Breast epithelium (tissue), 4 donors: ENCODE results near the gene GLDN. TPM values are rescaled to one million over a fixed set of nuclear protein-coding genes. Genes with fewer than 3 reads are reported as not detected.

Experiments used
- DNase-seq, 2 donors: peaks; one replicate each; pipeline ENCODE4 v3.0.0-alpha.2; 2019; ENCODE audit warnings: low spot score in 2 of 2
- H3K27ac ChIP-seq, 2 donors: fragments of 200-600 bp; sonication (generic) in 1 of 2; one replicate each; pipeline ENCODE4 v1.5.1; 2016 to 2019; ENCODE audit warnings: mild to moderate bottlenecking in 1 of 2
- H3K27me3 ChIP-seq, 2 donors: fragments of 200-600 bp; sonication (generic) in 1 of 2; one replicate each; pipeline versions ENCODE4 v1.5.1 to v1.6.0; 2017 to 2019; ENCODE audit warnings: control low read depth in 1 of 2, mild to moderate bottlenecking in 1 of 2
- H3K36me3 ChIP-seq: fragments of 200-600 bp; one replicate; pipeline ENCODE4 v1.5.1; 2019
- H3K4me1 ChIP-seq, 2 donors: fragments of 200-600 bp; sonication (generic); one replicate each; pipeline ENCODE4 v1.5.1; 2016 to 2019; ENCODE audit warnings: control low read depth in 1 of 2
- H3K4me3 ChIP-seq, 3 donors: fragments of 200-600 bp; sonication (generic); 1 replicate in 2 of 3; 2 replicates in 1 of 3; pipeline ENCODE4 v1.5.1; 2016 to 2019; ENCODE audit warnings: mild to moderate bottlenecking in 3 of 3, moderate library complexity in 2 of 3
- H3K9me3 ChIP-seq, 2 donors: fragments of 200-600 bp; sonication (generic) in 1 of 2; one replicate each; pipeline ENCODE4 v1.5.1; 2016 to 2019; ENCODE audit warnings: control low read depth in 1 of 2
- POLR2A ChIP-seq: fragments of 450-650 bp; IDR thresholded peaks from one replicate; pipeline ENCODE4 v1.6.1; 2016; ENCODE audit warnings: antibody characterized with exemption, mild to moderate bottlenecking, moderate library complexity
- POLR2AphosphoS5 ChIP-seq, 3 donors: sonication (generic); formaldehyde crosslinking; IDR thresholded peaks; one replicate each; pipeline ENCODE4 v1.6.1; 2017; ENCODE audit warnings: antibody characterized with exemption in 3 of 3
- intact Hi-C: fragments of 100-400 bp; cut with DNase I; formaldehyde crosslinking; loops from one replicate; pipeline ENCODE4 v1.15.1; 2023; ENCODE audit warnings: low total_unique reads
- total RNA-seq, 3 donors: library from RNA; depleted of rRNA; stranded (reverse); fragments of >200 nt; gene quantifications; one replicate each; pipeline ENCODE4 v1.1.0, GENCODE V29; 2016
- TF ChIP-seq, protein P1 (sequence below), 3 donors: fragments of 450-650 bp; IDR thresholded peaks; one replicate each; pipeline ENCODE4 v1.5.1; 2016 to 2017; ENCODE audit warnings: antibody characterized with exemption in 3 of 3, mild to moderate bottlenecking in 3 of 3, moderate library complexity in 3 of 3

Gene GLDN
- total RNA-seq, 3 donors from 2014 or later, result 7.3 to 67.2 (median 10.8) TPM

DNA sequence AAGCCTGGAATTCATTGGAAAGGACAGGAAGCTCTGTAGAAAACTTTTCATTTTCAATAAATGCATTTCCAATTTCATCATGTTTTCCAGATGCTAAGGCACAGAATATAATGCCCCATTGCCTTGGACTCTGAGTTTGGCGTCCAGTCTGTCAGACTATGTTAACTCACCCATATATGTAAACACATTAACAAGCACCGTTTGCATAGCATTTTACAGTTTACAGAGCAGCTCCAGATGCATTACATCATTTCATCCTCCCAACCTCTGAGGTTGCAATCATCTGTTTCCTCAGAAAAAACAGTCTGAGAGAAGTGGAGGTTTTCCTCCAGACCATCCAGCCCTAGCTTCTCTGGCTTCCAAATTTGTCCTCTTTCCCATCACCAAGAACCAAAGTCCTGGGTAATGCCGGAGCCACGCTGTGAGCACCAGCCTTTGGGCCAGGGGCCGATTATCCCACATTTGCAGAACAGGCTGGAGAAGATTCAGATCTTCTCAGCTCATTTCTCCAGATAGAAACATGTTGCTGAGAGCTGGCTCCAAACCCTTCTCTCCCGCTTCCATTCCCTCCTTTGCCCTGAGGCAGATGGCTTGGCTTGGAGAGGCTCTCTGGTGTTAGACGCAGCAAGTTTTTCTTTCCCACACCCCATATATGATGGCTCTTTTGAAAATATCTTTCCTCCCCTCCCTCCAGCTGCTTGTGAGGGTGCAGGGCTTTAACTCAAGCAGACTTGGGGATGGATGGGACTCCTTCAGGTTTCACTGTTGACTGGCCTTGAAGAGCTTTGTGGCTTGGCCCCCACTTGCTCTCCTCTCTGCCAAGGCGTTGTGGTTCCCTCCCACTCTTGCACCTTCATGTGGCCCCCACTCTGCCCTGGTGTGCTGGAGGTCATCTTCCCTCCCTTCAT, 29.0 kb upstream of the GLDN start:
- TF ChIP-seq, protein P1, sequence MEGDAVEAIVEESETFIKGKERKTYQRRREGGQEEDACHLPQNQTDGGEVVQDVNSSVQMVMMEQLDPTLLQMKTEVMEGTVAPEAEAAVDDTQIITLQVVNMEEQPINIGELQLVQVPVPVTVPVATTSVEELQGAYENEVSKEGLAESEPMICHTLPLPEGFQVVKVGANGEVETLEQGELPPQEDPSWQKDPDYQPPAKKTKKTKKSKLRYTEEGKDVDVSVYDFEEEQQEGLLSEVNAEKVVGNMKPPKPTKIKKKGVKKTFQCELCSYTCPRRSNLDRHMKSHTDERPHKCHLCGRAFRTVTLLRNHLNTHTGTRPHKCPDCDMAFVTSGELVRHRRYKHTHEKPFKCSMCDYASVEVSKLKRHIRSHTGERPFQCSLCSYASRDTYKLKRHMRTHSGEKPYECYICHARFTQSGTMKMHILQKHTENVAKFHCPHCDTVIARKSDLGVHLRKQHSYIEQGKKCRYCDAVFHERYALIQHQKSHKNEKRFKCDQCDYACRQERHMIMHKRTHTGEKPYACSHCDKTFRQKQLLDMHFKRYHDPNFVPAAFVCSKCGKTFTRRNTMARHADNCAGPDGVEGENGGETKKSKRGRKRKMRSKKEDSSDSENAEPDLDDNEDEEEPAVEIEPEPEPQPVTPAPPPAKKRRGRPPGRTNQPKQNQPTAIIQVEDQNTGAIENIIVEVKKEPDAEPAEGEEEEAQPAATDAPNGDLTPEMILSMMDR (IDR thresholded peaks at IDR 0.05), result no peak
- TF ChIP-seq POLR2A (no peak), POLR2AphosphoS5 (IDR thresholded peaks at IDR 0.05) (no peak)
- no peaks in the 10 kb centered on the region for H3K36me3 ChIP-seq
- no peak for DNase-seq
- peak overlapping the region in 1 of 2 donors; percentile 72 for H3K27ac ChIP-seq
- intact Hi-C loops, result no loop called here
- no peaks in the 10 kb centered on the region for H3K9me3 ChIP-seq
- no peaks in the 10 kb centered on the region for H3K4me1 ChIP-seq
- H3K27me3 ChIP-seq, result no peaks in the 10 kb centered on the region
- H3K4me3 ChIP-seq, result no peak overlapping the region

DNA sequence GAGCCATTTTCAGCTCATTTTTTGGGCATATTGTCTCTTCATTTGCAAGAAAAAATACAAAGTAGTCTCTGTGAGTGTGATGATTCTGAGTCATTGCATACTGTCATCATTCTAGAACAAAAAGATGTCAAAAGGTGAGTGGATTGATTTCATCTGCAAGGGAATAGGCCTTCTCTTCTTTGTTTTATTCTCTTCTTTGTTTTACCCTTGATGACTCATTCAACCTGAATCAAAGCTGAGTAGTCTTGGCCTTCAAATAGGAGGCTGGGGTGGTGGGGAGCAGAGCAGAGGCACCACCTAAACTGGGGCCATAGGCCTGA, 28.4 kb upstream of the GLDN start:
- intact Hi-C loops, result no loop called here
- TF ChIP-seq, protein P1 (IDR thresholded peaks at IDR 0.05), result no peak
- TF ChIP-seq POLR2AphosphoS5 (IDR thresholded peaks at IDR 0.05), result no peak
- TF ChIP-seq POLR2A, result no peak
- no peaks in the 10 kb centered on the region for H3K4me1 ChIP-seq
- H3K27ac ChIP-seq, result peak overlapping the region in 1 of 2 donors; percentile 72
- no peaks in the 10 kb centered on the region for H3K36me3 ChIP-seq
- no peaks in the 10 kb centered on the region for H3K9me3 ChIP-seq
- no peak overlapping the region for H3K4me3 ChIP-seq
- no peaks in the 10 kb centered on the region for H3K27me3 ChIP-seq
- DNase-seq, result no peak

DNA sequence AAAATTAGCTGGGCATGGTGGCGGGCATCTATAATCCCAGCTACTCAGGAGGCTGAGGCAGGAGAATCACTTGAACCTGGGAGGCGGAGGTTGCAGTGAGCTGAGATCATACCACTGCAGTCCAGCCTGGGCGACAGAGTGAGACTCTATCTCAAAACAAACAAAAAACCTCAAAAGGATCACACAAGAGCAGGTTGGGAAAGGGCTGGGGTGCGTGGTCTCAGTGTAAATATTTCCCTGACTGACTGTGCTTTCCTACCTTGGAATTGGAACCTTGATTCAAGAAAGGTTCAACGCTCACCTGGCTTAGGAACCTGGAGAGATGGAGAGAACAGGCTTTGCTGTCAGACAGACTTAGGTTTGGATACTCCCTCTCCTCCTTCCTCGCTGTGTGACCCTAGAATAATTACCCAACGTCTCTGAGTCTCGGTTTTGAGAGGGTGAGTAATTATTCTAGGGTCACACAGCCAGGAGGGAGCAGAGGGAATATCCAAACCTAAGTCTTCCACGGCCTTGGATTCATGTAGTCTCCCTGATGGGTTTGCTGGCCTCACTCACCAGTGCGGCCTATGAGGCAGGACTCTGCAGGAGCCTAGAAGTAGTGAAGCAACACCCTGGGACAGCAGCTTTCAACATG, 27.7 kb upstream of the GLDN start:
- H3K27ac ChIP-seq, result no peak overlapping the region
- no peaks in the 10 kb centered on the region for H3K9me3 ChIP-seq
- intact Hi-C loops, result no loop called here
- H3K4me1 ChIP-seq, result no peaks in the 10 kb centered on the region
- H3K4me3 ChIP-seq, result no peak overlapping the region
- no peaks in the 10 kb centered on the region for H3K27me3 ChIP-seq
- no peak for DNase-seq
- no peaks in the 10 kb centered on the region for H3K36me3 ChIP-seq
- TF ChIP-seq POLR2AphosphoS5 (IDR thresholded peaks at IDR 0.05), result no peak
- TF ChIP-seq POLR2A, result no peak
- TF ChIP-seq, protein P1 (IDR thresholded peaks at IDR 0.05), result no peak

DNA sequence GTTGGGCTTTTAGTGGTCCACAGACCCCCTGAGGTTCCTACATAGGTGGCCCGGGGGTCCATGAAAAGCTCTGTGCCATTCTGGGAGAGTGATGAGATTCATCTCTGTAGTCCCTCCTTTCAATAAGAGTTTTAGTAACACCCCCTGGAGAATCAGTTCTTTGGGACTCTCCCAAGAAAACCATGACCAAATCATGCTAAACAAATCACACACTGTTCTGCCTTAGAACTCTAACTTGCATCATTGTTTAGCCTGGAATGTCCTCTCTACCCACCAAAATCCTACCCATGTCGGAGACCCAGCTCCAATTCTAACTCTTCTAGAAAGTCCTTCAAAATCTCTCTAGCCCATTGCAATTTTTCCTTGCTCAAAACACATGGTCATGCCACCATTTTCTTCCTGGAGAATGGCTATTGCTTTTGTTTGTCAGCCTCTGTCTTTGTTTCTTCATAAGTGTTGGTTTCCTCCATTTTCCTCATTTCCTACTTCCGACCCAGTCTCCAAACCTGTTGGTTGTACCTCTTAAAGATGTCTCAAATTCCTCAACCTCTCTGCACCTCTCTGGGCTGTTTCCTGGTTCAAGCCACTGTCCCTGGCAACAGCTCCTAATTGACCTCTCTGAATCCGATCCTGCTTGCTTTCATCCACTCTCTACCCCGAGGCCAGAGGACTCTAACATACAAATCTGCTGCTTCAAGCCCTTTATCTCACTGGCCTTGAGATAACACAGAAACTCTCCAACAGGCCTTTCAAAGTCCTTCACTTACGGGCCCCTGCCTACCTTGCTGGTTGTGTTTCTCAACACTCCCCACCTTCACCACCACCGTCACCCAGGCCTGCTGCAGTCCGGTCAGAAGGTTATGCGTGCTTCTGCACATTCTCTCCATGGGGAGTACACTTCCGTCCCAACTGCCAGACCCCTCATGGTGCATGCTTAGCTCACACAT, 26.8 kb upstream of the GLDN start:
- H3K36me3 ChIP-seq, result no peaks in the 10 kb centered on the region
- no peak for DNase-seq
- H3K27ac ChIP-seq, result no peak overlapping the region
- H3K4me3 ChIP-seq, result no peak overlapping the region
- H3K9me3 ChIP-seq, result no peaks in the 10 kb centered on the region
- H3K4me1 ChIP-seq, result no peaks in the 10 kb centered on the region
- H3K27me3 ChIP-seq, result no peaks in the 10 kb centered on the region
- TF ChIP-seq, protein P1 (IDR thresholded peaks at IDR 0.05), result no peak
- TF ChIP-seq POLR2AphosphoS5 (IDR thresholded peaks at IDR 0.05), result no peak
- no peak for TF ChIP-seq POLR2A
- intact Hi-C loops, result no loop called here
